ENCODE measurements around the gene SLC13A2. TPM values are rescaled to one million over a fixed set of nuclear protein-coding genes. Genes with fewer than 3 reads are reported as not detected.
"Not testable (repeated sequence)": the region's sequence is repeated elsewhere in the genome, so short reads cannot be mapped to it uniquely, and the experiment has no call there.

SLC13A2 gene
- polyA plus RNA-seq, 6 donors from 2014 or later = not detected

- Mint-ChIP-seq H3K36me3 (no peaks in the 10 kb centered on the region), H3K9me3 (no peaks in the 10 kb centered on the region), H3K4me3 (no peak overlapping the region), H3K27ac (peak overlapping the region in 2 of 6 donors; percentile 49 to 70), H3K27me3 (peaks cover 0 to 4% (median 0%) of the 10 kb centered on the region in 3 donors), H3K4me1 (peaks cover 6 to 13% (median 8%) of the 10 kb centered on the region in 3 donors)
- ATAC-seq (ENCODE audit: low read depth in 2 of 2) (no peak), DNase-seq (no peak)
Measured at GRCh38 chr17:28519236-28519635, 45.8 kb downstream of the SLC13A2 start.

GRCh38 chr17:28520687-28521086 is 47.2 kb downstream of the SLC13A2 start:
- Mint-ChIP-seq H3K4me3 (no peak overlapping the region), H3K27me3 (peaks cover 0 to 4% (median 0%) of the 10 kb centered on the region in 3 donors), H3K9me3 (no peaks in the 10 kb centered on the region), H3K36me3 (no peaks in the 10 kb centered on the region), H3K27ac (no peak overlapping the region), H3K4me1 (peaks cover 6 to 13% (median 8%) of the 10 kb centered on the region in 3 donors)
- ATAC-seq (ENCODE audit: low read depth in 2 of 2) (no peak), DNase-seq (no peak)

- peaks cover 6 to 13% (median 8%) of the 10 kb centered on the region in 3 donors for H3K4me1 Mint-ChIP-seq
- H3K36me3 Mint-ChIP-seq = no peaks in the 10 kb centered on the region
- H3K27me3 Mint-ChIP-seq = peaks cover 0 to 4% (median 0%) of the 10 kb centered on the region in 3 donors
- H3K27ac Mint-ChIP-seq = no peak overlapping the region
- H3K9me3 Mint-ChIP-seq = no peaks in the 10 kb centered on the region
- no peak overlapping the region for H3K4me3 Mint-ChIP-seq
- DNase-seq = no peak
- no peak for ATAC-seq (ENCODE audit: low read depth in 2 of 2)
Measured at GRCh38 chr17:28521311-28522085, 48.1 kb downstream of the SLC13A2 start.

- H3K4me3 Mint-ChIP-seq; DNase-seq; H3K9me3 Mint-ChIP-seq; ATAC-seq (ENCODE audit: low read depth in 2 of 2); H3K27me3 Mint-ChIP-seq; H3K36me3 Mint-ChIP-seq; H3K27ac Mint-ChIP-seq: not testable (repeated sequence)
- peaks cover 6 to 15% (median 8%) of the 10 kb centered on the region in 3 donors for H3K4me1 Mint-ChIP-seq
Measured at GRCh38 chr17:28522281-28522680, 48.8 kb downstream of the SLC13A2 start.

DNA sequence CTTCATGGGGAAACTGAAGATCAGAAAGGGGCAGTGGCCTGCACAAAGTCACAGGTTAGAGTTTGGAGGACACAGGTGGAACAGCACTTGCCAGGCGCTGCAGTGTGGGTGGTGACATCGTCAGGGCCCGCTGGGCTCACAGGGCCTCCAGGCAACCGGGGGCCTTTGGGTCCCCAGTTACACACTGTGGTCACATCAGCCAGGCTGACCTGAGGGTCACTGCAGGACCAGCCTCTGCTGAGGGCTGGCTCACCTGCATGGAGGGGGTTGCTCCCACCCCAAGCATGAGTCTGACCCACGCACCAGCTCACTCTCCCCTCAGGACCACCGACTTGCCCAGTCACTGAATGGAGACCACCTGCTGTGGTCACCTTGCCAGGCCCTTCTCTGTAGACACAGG is 49.7 kb downstream of the SLC13A2 start:
- Mint-ChIP-seq H3K27ac (no peak overlapping the region), H3K36me3 (no peaks in the 10 kb centered on the region), H3K4me3 (no peak overlapping the region), H3K9me3 (no peaks in the 10 kb centered on the region), H3K27me3 (peaks cover 0 to 2% (median 0%) of the 10 kb centered on the region in 3 donors), H3K4me1 (peaks cover 3 to 15% (median 6%) of the 10 kb centered on the region in 3 donors)
- ATAC-seq (ENCODE audit: low read depth in 2 of 2) (no peak), DNase-seq (no peak)

DNA sequence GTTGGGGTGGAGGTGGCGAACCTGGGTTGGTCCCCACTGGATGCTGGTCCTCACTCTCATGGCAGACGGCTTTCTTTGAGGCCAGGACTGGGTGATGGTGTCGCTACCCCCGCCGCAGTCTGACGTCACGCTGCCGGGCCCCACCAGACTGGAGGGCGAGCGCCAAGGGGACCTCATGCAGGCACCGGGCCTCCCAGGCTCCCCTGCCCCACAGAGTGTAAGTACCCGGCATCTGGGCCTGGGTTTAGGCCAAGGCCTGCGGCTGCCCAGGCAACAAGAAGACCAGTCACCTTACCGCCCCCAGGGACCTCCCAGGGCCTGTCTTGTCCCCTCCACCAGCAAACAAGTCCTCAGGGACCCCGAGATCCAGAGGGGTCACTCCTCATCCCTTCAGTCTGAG is 50.4 kb downstream of the SLC13A2 start:
- no peaks in the 10 kb centered on the region for H3K27me3 Mint-ChIP-seq
- H3K27ac Mint-ChIP-seq = no peak overlapping the region
- H3K4me3 Mint-ChIP-seq = peak overlapping the region in 1 of 8 donors; percentile 22
- ATAC-seq (ENCODE audit: low read depth in 2 of 2) (no peak), DNase-seq (no peak)
- H3K36me3 Mint-ChIP-seq = no peaks in the 10 kb centered on the region
- no peaks in the 10 kb centered on the region for H3K9me3 Mint-ChIP-seq
- H3K4me1 Mint-ChIP-seq = peaks cover 0 to 11% (median 0%) of the 10 kb centered on the region in 3 donors

DNA sequence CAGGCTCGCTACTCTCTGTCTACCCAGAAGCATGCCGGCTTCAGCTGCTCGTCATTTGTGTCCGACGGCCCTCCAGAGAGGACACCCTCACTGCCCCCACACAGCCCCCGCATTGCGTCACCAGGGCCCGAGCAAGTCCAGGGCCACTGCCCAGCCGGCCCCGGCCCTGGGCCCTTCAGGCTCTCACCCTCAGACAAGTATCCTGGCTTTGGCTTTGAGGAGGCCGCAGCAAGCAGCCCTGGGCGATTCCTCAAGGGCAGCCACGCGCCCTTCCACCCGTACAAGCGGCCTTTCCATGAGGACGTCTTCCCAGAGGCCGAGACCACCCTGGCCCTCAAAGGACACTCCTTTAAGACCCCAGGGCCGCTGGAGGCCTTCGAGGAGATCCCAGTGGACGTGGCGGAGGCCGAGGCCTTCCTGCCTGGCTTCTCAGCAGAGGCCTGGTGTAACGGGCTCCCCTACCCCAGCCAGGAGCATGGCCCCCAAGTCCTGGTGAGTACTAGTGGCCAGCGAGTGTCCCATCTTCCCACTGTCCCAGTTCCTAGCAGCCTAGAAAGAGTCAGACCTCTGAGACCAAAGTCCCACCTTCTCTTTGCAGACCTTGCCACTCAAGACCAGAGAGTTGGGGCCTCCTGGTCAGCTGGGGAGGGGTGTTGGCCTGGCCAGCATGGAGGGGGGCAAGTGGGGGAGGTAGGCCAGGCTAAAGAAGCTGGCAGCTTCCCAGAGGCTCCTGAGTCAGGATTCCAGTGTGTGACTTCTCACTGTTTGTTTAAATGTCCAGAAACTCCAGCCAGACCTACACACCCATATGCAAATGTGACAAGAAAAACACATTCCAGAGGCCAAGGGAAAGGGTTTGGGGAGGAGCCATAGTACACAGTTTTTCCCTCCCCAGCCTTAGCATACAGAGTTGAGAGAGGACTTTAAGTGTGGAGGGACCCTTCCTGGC is 51.3 kb downstream of the SLC13A2 start:
- DNase-seq (no peak), ATAC-seq (ENCODE audit: low read depth in 2 of 2) (no peak)
- Mint-ChIP-seq H3K9me3 (no peaks in the 10 kb centered on the region), H3K27me3 (no peaks in the 10 kb centered on the region), H3K36me3 (no peaks in the 10 kb centered on the region), H3K4me1 (peaks cover 0 to 7% (median 0%) of the 10 kb centered on the region in 3 donors), H3K27ac (peak overlapping the region in 1 of 6 donors; percentile 10), H3K4me3 (no peak overlapping the region)

- H3K27ac Mint-ChIP-seq = no peak overlapping the region
- no peak for DNase-seq
- H3K9me3 Mint-ChIP-seq = no peaks in the 10 kb centered on the region
- peaks cover 0 to 3% (median 0%) of the 10 kb centered on the region in 3 donors for H3K4me1 Mint-ChIP-seq
- H3K36me3 Mint-ChIP-seq = no peaks in the 10 kb centered on the region
- H3K27me3 Mint-ChIP-seq = peaks cover 0 to 4% (median 0%) of the 10 kb centered on the region in 3 donors
- no peak overlapping the region for H3K4me3 Mint-ChIP-seq
- ATAC-seq (ENCODE audit: low read depth in 2 of 2) = no peak
Measured at GRCh38 chr17:28526381-28526780, 52.9 kb downstream of the SLC13A2 start.

DNA sequence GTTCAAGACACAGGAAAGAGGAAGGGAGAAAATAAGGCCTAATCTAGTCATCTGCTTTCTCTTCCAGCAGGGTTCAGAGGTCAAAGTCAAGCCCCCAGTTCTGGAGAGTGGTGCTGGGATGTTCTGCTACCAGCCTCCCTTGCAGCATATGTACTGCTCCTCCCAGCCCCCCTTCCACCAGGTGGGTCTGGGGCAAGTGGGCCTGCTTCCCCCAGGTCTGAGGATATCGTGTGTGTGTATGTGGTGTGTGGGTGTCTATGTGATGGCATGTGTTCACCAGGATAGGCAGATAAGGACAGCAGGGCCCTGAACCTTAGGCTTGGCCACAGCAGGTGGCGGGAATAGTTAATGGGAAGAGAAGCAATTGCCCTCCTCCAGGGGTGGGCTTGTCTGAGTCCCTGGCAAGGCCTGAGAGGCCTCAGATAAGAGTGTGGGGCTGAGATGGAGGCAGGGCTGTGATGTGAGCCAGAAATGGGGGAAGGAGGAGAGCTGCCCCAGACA is 53.8 kb downstream of the SLC13A2 start:
- ATAC-seq (ENCODE audit: low read depth in 2 of 2) = no peak
- H3K27ac Mint-ChIP-seq = peak overlapping the region in 3 of 6 donors; percentile 36 to 84 (median 49)

GRCh38 chr17:28527859-28528258 is 54.4 kb downstream of the SLC13A2 start:
- ATAC-seq (ENCODE audit: low read depth in 2 of 2) = no peak
- no peaks in the 10 kb centered on the region for H3K36me3 Mint-ChIP-seq
- H3K4me3 Mint-ChIP-seq = no peak overlapping the region
- peaks cover 0 to 8% (median 0%) of the 10 kb centered on the region in 3 donors for H3K27me3 Mint-ChIP-seq
- H3K9me3 Mint-ChIP-seq = no peaks in the 10 kb centered on the region
- DNase-seq = no peak
- peaks cover 0 to 3% (median 0%) of the 10 kb centered on the region in 3 donors for H3K4me1 Mint-ChIP-seq
- peak overlapping the region in 1 of 6 donors; percentile 28 for H3K27ac Mint-ChIP-seq

More for the DNA sequence above, 53.8 kb downstream of the SLC13A2 start:
- peaks cover 0 to 8% (median 0%) of the 10 kb centered on the region in 3 donors for H3K27me3 Mint-ChIP-seq
- peak overlapping the region in 1 of 8 donors; percentile 37 for H3K4me3 Mint-ChIP-seq
- no peak for DNase-seq
- no peaks in the 10 kb centered on the region for H3K36me3 Mint-ChIP-seq
- H3K4me1 Mint-ChIP-seq = peaks cover 0 to 3% (median 0%) of the 10 kb centered on the region in 3 donors
- no peaks in the 10 kb centered on the region for H3K9me3 Mint-ChIP-seq

DNA sequence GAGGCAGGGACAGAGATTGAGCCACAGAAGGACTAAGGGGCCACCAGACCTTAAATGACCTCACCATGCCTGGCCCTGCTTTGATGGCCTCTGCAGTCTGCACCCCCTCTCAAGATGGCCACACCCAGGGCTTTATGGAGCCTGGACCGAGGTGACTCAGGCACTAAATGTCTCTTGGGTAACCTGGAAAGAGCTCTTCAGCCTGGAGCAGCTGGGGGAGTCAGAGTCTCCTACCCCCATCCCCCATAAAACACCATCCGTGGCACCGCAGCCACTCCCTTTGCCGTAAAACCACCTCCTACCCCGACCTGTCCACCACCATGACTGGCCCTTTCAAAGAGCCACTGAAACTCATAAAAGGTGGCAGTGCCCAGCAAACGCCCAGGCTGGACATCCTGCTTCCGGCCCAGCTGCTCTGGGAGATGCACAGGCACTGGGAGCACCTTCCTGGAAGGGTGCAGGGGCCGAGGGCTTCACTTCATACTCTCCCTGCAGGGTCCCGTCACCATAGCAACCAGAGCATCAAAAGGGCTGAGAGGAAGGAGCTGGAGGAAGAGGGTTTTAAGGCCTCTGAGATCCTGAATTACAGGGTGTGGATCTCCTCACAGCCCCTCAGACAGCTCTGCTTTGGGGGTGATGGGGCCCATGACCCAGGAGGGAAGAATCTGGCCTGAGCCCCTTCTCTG is 55.0 kb downstream of the SLC13A2 start:
- H3K4me3 Mint-ChIP-seq = no peak overlapping the region
- no peak overlapping the region for H3K27ac Mint-ChIP-seq
- ATAC-seq (ENCODE audit: low read depth in 2 of 2) (no peak), DNase-seq (no peak)
- no peaks in the 10 kb centered on the region for H3K9me3 Mint-ChIP-seq
- peaks cover 0 to 3% (median 3%) of the 10 kb centered on the region in 3 donors for H3K4me1 Mint-ChIP-seq
- peaks cover 0 to 8% (median 0%) of the 10 kb centered on the region in 3 donors for H3K27me3 Mint-ChIP-seq
- no peaks in the 10 kb centered on the region for H3K36me3 Mint-ChIP-seq

- H3K9me3 Mint-ChIP-seq = no peaks in the 10 kb centered on the region
- no peaks in the 10 kb centered on the region for H3K36me3 Mint-ChIP-seq
- peaks cover 0 to 5% (median 3%) of the 10 kb centered on the region in 3 donors for H3K4me1 Mint-ChIP-seq
- ATAC-seq (ENCODE audit: low read depth in 2 of 2) (no peak), DNase-seq (no peak)
- H3K27ac Mint-ChIP-seq = no peak overlapping the region
- H3K27me3 Mint-ChIP-seq = peaks cover 0 to 8% (median 0%) of the 10 kb centered on the region in 3 donors
- H3K4me3 Mint-ChIP-seq = peak overlapping the region in 1 of 8 donors; percentile 60
Measured at GRCh38 chr17:28529013-28529400, 55.6 kb downstream of the SLC13A2 start.

- Mint-ChIP-seq H3K27ac (no peak overlapping the region), H3K4me3 (no peak overlapping the region), H3K36me3 (no peaks in the 10 kb centered on the region), H3K27me3 (peaks cover 0 to 8% (median 0%) of the 10 kb centered on the region in 3 donors), H3K4me1 (peaks cover 0 to 5% (median 3%) of the 10 kb centered on the region in 3 donors), H3K9me3 (no peaks in the 10 kb centered on the region)
- DNase-seq (no peak), ATAC-seq (ENCODE audit: low read depth in 2 of 2) (no peak)
Measured at GRCh38 chr17:28530250-28530649, 56.8 kb downstream of the SLC13A2 start.

Measured in naive B cell (primary cell).